ENCODE measurements around the gene IL20RB. TPM values are rescaled to one million over a fixed set of nuclear protein-coding genes. Genes with fewer than 3 reads are reported as not detected.
A peak's percentile ranks its signal among the peaks of the same experiment; 100 is the strongest.

Gene IL20RB
- total and polyA plus RNA-seq, 2 of the 13 experiments (the other 11 are each of a cell fraction or from before 2014, with no cell fraction given) = 0.22 to 0.32 TPM

DNA sequence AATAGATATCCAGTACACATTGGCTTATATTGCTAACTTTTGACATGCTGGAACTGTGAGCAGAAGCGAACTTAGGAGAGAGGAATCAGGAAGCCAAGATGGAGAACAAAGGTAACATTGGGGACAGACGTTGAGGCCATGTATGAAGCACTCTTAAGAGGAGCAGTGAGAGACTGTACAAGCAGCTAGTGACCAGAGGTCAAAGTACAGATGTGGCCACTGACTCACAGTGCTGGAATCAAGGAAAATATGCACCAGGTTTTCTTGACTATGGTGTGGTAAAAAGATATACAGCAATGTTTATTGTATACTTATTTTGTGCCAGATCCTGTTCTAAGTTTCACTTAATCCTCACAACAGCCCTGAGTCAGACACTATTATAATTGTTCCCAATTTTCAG lies 2.0 kb upstream of the IL20RB start (continued):
- TF ChIP-seq, protein P1, sequence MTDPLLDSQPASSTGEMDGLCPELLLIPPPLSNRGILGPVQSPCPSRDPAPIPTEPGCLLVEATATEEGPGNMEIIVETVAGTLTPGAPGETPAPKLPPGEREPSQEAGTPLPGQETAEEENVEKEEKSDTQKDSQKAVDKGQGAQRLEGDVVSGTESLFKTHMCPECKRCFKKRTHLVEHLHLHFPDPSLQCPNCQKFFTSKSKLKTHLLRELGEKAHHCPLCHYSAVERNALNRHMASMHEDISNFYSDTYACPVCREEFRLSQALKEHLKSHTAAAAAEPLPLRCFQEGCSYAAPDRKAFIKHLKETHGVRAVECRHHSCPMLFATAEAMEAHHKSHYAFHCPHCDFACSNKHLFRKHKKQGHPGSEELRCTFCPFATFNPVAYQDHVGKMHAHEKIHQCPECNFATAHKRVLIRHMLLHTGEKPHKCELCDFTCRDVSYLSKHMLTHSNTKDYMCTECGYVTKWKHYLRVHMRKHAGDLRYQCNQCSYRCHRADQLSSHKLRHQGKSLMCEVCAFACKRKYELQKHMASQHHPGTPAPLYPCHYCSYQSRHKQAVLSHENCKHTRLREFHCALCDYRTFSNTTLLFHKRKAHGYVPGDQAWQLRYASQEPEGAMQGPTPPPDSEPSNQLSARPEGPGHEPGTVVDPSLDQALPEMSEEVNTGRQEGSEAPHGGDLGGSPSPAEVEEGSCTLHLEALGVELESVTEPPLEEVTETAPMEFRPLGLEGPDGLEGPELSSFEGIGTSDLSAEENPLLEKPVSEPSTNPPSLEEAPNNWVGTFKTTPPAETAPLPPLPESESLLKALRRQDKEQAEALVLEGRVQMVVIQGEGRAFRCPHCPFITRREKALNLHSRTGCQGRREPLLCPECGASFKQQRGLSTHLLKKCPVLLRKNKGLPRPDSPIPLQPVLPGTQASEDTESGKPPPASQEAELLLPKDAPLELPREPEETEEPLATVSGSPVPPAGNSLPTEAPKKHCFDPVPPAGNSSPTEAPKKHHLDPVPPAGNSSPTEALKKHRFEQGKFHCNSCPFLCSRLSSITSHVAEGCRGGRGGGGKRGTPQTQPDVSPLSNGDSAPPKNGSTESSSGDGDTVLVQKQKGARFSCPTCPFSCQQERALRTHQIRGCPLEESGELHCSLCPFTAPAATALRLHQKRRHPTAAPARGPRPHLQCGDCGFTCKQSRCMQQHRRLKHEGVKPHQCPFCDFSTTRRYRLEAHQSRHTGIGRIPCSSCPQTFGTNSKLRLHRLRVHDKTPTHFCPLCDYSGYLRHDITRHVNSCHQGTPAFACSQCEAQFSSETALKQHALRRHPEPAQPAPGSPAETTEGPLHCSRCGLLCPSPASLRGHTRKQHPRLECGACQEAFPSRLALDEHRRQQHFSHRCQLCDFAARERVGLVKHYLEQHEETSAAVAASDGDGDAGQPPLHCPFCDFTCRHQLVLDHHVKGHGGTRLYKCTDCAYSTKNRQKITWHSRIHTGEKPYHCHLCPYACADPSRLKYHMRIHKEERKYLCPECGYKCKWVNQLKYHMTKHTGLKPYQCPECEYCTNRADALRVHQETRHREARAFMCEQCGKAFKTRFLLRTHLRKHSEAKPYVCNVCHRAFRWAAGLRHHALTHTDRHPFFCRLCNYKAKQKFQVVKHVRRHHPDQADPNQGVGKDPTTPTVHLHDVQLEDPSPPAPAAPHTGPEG (CRISPR knock-in tag; IDR thresholded peaks at IDR 0.05) = no peak
- TF ChIP-seq, protein P2, sequence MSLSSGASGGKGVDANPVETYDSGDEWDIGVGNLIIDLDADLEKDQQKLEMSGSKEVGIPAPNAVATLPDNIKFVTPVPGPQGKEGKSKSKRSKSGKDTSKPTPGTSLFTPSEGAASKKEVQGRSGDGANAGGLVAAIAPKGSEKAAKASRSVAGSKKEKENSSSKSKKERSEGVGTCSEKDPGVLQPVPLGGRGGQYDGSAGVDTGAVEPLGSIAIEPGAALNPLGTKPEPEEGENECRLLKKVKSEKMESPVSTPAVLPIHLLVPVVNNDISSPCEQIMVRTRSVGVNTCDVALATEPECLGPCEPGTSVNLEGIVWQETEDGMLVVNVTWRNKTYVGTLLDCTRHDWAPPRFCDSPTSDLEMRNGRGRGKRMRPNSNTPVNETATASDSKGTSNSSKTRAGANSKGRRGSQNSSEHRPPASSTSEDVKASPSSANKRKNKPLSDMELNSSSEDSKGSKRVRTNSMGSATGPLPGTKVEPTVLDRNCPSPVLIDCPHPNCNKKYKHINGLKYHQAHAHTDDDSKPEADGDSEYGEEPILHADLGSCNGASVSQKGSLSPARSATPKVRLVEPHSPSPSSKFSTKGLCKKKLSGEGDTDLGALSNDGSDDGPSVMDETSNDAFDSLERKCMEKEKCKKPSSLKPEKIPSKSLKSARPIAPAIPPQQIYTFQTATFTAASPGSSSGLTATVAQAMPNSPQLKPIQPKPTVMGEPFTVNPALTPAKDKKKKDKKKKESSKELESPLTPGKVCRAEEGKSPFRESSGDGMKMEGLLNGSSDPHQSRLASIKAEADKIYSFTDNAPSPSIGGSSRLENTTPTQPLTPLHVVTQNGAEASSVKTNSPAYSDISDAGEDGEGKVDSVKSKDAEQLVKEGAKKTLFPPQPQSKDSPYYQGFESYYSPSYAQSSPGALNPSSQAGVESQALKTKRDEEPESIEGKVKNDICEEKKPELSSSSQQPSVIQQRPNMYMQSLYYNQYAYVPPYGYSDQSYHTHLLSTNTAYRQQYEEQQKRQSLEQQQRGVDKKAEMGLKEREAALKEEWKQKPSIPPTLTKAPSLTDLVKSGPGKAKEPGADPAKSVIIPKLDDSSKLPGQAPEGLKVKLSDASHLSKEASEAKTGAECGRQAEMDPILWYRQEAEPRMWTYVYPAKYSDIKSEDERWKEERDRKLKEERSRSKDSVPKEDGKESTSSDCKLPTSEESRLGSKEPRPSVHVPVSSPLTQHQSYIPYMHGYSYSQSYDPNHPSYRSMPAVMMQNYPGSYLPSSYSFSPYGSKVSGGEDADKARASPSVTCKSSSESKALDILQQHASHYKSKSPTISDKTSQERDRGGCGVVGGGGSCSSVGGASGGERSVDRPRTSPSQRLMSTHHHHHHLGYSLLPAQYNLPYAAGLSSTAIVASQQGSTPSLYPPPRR (CRISPR knock-in tag; IDR thresholded peaks at IDR 0.05; ENCODE audit: borderline replicate concordance) = no peak
- TF ChIP-seq MTA3 (CRISPR knock-in tag; IDR thresholded peaks at IDR 0.05) (no peak), KDM6A (CRISPR knock-in tag; IDR thresholded peaks at IDR 0.05; ENCODE audit: low read depth) (0 out of 2 replicates have a peak, but pooled peaks have one; percentile 29), KDM4B (CRISPR knock-in tag; IDR thresholded peaks at IDR 0.05) (no peak), ZNF274 (CRISPR knock-in tag; IDR thresholded peaks at IDR 0.05) (no peak), FOSL2 (CRISPR knock-in tag; IDR thresholded peaks at IDR 0.05) (peak; percentile 94), HDAC2 (CRISPR knock-in tag; IDR thresholded peaks at IDR 0.05) (0 out of 2 replicates have a peak, but pooled peaks have one; percentile 32), CBX5 (CRISPR knock-in tag; IDR thresholded peaks at IDR 0.05; ENCODE audit: borderline replicate concordance) (no peak), ZNF331 (CRISPR knock-in tag; IDR thresholded peaks at IDR 0.05) (peak; percentile 21; the same call in 1 of the 2 replicates), ARNT (IDR thresholded peaks at IDR 0.05) (no peak), BCL6 (CRISPR knock-in tag; IDR thresholded peaks at IDR 0.05) (no peak), POGZ (CRISPR knock-in tag; IDR thresholded peaks at IDR 0.05) (0 out of 2 replicates have a peak, but pooled peaks have one; percentile 27), ZNF672 (CRISPR knock-in tag; IDR thresholded peaks at IDR 0.05) (no peak)
- TF ChIP-seq, protein P3, sequence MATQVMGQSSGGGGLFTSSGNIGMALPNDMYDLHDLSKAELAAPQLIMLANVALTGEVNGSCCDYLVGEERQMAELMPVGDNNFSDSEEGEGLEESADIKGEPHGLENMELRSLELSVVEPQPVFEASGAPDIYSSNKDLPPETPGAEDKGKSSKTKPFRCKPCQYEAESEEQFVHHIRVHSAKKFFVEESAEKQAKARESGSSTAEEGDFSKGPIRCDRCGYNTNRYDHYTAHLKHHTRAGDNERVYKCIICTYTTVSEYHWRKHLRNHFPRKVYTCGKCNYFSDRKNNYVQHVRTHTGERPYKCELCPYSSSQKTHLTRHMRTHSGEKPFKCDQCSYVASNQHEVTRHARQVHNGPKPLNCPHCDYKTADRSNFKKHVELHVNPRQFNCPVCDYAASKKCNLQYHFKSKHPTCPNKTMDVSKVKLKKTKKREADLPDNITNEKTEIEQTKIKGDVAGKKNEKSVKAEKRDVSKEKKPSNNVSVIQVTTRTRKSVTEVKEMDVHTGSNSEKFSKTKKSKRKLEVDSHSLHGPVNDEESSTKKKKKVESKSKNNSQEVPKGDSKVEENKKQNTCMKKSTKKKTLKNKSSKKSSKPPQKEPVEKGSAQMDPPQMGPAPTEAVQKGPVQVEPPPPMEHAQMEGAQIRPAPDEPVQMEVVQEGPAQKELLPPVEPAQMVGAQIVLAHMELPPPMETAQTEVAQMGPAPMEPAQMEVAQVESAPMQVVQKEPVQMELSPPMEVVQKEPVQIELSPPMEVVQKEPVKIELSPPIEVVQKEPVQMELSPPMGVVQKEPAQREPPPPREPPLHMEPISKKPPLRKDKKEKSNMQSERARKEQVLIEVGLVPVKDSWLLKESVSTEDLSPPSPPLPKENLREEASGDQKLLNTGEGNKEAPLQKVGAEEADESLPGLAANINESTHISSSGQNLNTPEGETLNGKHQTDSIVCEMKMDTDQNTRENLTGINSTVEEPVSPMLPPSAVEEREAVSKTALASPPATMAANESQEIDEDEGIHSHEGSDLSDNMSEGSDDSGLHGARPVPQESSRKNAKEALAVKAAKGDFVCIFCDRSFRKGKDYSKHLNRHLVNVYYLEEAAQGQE (IDR thresholded peaks at IDR 0.05; ENCODE audit: borderline replicate concordance in 1 of 2, low read depth in 1 of 2, low read length in 2 of 2) = no peak
- TF ChIP-seq, protein P4, sequence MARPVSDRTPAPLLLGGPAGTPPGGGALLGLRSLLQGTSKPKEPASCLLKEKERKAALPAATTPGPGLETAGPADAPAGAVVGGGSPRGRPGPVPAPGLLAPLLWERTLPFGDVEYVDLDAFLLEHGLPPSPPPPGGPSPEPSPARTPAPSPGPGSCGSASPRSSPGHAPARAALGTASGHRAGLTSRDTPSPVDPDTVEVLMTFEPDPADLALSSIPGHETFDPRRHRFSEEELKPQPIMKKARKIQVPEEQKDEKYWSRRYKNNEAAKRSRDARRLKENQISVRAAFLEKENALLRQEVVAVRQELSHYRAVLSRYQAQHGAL (CRISPR knock-in tag; IDR thresholded peaks at IDR 0.05; ENCODE audit: not compliant biosample characterization) = no peak

Measured in HepG2 (cell line).